HepG2 (cell line): Measurements from ENCODE around the gene NUDT13. TPM values are rescaled to one million over a fixed set of nuclear protein-coding genes. Genes with fewer than 3 reads are reported as not detected.

ENCODE experiments used
- BCL6 ChIP-seq: IDR thresholded peaks from 2 replicates; pipeline ENCODE4 v1.6.1; 2016; ENCODE audit warnings: missing genetic modification reagents, missing compliant biosample characterization
- HINFP ChIP-seq: sonication (generic); formaldehyde crosslinking; IDR thresholded peaks from 2 replicates; pipeline ENCODE4 v1.4.0; 2020; ENCODE audit warnings: low read depth, mild to moderate bottlenecking, missing genetic modification reagents
- HMG20B ChIP-seq: conservative IDR thresholded peaks from 2 replicates; pipeline ENCODE4 v1.6.1; 2016; ENCODE audit warnings: missing genetic modification reagents, missing compliant biosample characterization
- HNRNPL ChIP-seq: fragments of 200-400 bp; formaldehyde crosslinking; IDR thresholded peaks from 2 replicates; pipeline ENCODE4 v1.6.1; 2017; ENCODE audit warnings: mild to moderate bottlenecking, low read depth, low read length
- HNRNPUL1 ChIP-seq: fragments of 200-400 bp; formaldehyde crosslinking; IDR thresholded peaks from 2 replicates; pipeline ENCODE4 v1.6.1; 2017; ENCODE audit warnings: low read depth, mild to moderate bottlenecking, low read length, moderate library complexity
- JARID2 ChIP-seq: sonication (generic); formaldehyde crosslinking; IDR thresholded peaks from 2 replicates; pipeline ENCODE4 v1.8.1; 2023; ENCODE audit warnings: missing genetic modification reagents, inconsistent platforms; ENCODE audit not compliant: insufficient replicate concordance
- NR2C2 ChIP-seq: sonication (generic); formaldehyde crosslinking; IDR thresholded peaks from 2 replicates; pipeline ENCODE4 v1.4.0; 2020; ENCODE audit warnings: missing genetic modification reagents, mild to moderate bottlenecking, moderate library complexity, borderline replicate concordance
- SALL1 ChIP-seq: sonication (generic); formaldehyde crosslinking; IDR thresholded peaks from 2 replicates; pipeline ENCODE4 v1.8.0; 2022; ENCODE audit warnings: mild to moderate bottlenecking, missing genetic modification reagents
- SIN3B ChIP-seq: fragments of 150-350 bp; IDR thresholded peaks from 2 replicates; pipeline ENCODE4 v1.6.1; 2014; ENCODE audit warnings: low read length
- SMAD9 ChIP-seq: sonication (generic); formaldehyde crosslinking; IDR thresholded peaks from 2 replicates; pipeline ENCODE4 v1.5.1; 2020; ENCODE audit warnings: mild to moderate bottlenecking, missing genetic modification reagents
- XRCC5 ChIP-seq: fragments of 200-400 bp; formaldehyde crosslinking; optimal IDR thresholded peaks from 2 replicates; pipeline ENCODE3; 2017; ENCODE audit warnings: mild to moderate bottlenecking, low read length
- ZNF18 ChIP-seq: sonication (generic); formaldehyde crosslinking; IDR thresholded peaks from 2 replicates; pipeline ENCODE4 v1.8.0; 2022; ENCODE audit warnings: mild to moderate bottlenecking, missing genetic modification reagents; ENCODE audit not compliant: insufficient replicate concordance
- ZNF234 ChIP-seq: sonication (generic); formaldehyde crosslinking; conservative IDR thresholded peaks from 2 replicates; pipeline ENCODE4 v1.5.1; 2020; ENCODE audit warnings: mild to moderate bottlenecking, missing genetic modification reagents
- ZNF3 ChIP-seq: IDR thresholded peaks from 2 replicates; pipeline ENCODE4 v1.7.0; 2017; ENCODE audit warnings: inconsistent platforms
- ZNF34 ChIP-seq: sonication (generic); formaldehyde crosslinking; IDR thresholded peaks from 2 replicates; pipeline ENCODE4 v1.4.0; 2020; ENCODE audit warnings: mild to moderate bottlenecking, missing genetic modification reagents, borderline replicate concordance
- ZNF564 ChIP-seq: sonication (generic); formaldehyde crosslinking; IDR thresholded peaks from 2 replicates; pipeline ENCODE4 v1.8.1; 2023; ENCODE audit warnings: mild to moderate bottlenecking, missing genetic modification reagents
- ZNF772 ChIP-seq: sonication (generic); formaldehyde crosslinking; IDR thresholded peaks from 2 replicates; pipeline ENCODE4 v1.5.0; 2020; ENCODE audit warnings: mild to moderate bottlenecking, missing genetic modification reagents
- polyA plus RNA-seq, 8 experiments: library from polyadenylated mRNA; depleted of rRNA in 3 of 8; stranded (reverse) in 7 of 8; unstranded in 1 of 8; fragments of >200 nt; fragmentation: Illumina TruSeq in 4 of 8; extraction: Trizol in 4 of 8; gene quantifications; 2 replicates each; pipeline versions ENCODE4 v1.2.1 to v1.2.3, GENCODE V29; 2011 to 2016; ENCODE audit warnings: low read depth in 4 of 8, missing spikeins in 1 of 8, mixed read lengths in 1 of 8; ENCODE audit not compliant: insufficient read depth in 1 of 8
- total RNA-seq, 5 experiments: library from RNA; depleted of rRNA; stranded (reverse); fragments of >200 nt; fragmentation: Illumina TruSeq; extraction: Trizol; gene quantifications; 2 replicates each; pipeline ENCODE4 v1.2.3, GENCODE V29; 2016; ENCODE audit warnings: low read depth in 1 of 5
- TF ChIP-seq, protein P1 (sequence below): fragments of 450-650 bp; IDR thresholded peaks from 2 replicates; pipeline ENCODE4 v1.6.1; 2017; ENCODE audit warnings: mild to moderate bottlenecking
- TF ChIP-seq, protein P2 (sequence below): sonication (generic); formaldehyde crosslinking; IDR thresholded peaks from 2 replicates; pipeline ENCODE4 v1.8.0; 2022; ENCODE audit warnings: missing genetic modification reagents, mild to moderate bottlenecking, borderline replicate concordance
- TF ChIP-seq, protein P3 (sequence below): sonication (generic); formaldehyde crosslinking; IDR thresholded peaks from 2 replicates; pipeline ENCODE4 v1.4.0; 2020; ENCODE audit warnings: missing genetic modification reagents

NUDT13 gene
- total and polyA plus RNA-seq, 2 of the 13 experiments (the other 11 are each of a cell fraction or from before 2014, with no cell fraction given), result 4.2 to 6.5 TPM

DNA sequence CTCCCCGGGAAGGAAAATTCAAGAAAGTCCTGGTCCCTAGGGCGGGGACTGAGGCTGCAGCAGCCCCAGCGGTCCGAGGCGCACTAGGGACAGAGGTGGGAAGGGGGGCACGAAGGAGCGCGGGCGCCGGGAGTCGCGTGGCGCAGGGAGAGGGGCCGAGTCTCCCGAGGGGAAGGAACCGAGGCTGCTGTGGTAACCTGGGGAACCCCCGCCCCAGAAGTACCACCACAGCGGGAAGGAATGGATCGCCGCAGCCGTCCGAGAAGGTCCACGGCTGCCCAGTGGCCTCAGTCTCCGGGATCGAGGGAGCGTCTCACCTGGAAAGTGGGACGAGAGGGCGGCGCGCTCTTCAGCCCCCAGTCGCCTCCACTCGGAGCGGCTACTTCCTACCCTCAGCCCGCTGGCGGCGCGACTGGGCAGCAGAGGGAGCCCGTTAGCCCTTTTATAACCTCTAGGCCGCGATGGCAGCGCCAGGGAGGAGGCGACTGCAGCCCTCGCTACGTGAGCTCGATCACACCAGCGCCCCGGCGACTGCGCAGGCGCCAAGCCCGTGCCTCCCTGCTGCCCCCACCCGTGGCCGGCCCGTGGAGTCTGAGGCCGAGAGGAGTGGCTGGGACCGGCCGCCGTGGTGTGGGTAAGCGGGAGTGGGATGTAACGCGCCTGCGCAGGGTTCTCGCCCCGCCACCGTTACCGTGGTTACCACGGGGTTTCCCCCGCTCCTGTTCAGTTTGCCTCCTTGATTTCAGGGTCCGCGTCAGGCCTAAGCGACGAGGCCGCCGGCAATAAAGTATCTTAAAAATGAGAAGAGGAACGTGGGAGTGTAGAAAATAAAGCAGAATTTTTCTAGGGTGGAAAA is 13.6 kb upstream of the NUDT13 start, which contains the start of gene P4HA1 (continued):
- TF ChIP-seq JARID2 (CRISPR knock-in tag) (no peak), ZNF234 (CRISPR knock-in tag) (no peak), ZNF34 (CRISPR knock-in tag) (peak; percentile 74; the same call in 1 of the 2 replicates), HNRNPUL1 (no peak), HNRNPL (peak; percentile 70; the same call in 1 of the 2 replicates), HINFP (CRISPR knock-in tag) (peak; percentile 82), ZNF3 (0 out of 2 replicates have a peak, but pooled peaks have one; percentile 20), ZNF18 (CRISPR knock-in tag) (peak; percentile 87), ZNF772 (CRISPR knock-in tag) (peak; percentile 88), BCL6 (CRISPR knock-in tag) (peak; percentile 30; the same call in 1 of the 2 replicates), XRCC5 (peak; percentile 11), SIN3B (no peak), ZNF564 (peak; percentile 91), HMG20B (CRISPR knock-in tag) (0 out of 2 replicates have a peak, but pooled peaks have one; percentile 52), SMAD9 (CRISPR knock-in tag) (no peak), NR2C2 (peak; percentile 57; the same call in 1 of the 2 replicates), SALL1 (peak; percentile 97)
- TF ChIP-seq, protein P1, sequence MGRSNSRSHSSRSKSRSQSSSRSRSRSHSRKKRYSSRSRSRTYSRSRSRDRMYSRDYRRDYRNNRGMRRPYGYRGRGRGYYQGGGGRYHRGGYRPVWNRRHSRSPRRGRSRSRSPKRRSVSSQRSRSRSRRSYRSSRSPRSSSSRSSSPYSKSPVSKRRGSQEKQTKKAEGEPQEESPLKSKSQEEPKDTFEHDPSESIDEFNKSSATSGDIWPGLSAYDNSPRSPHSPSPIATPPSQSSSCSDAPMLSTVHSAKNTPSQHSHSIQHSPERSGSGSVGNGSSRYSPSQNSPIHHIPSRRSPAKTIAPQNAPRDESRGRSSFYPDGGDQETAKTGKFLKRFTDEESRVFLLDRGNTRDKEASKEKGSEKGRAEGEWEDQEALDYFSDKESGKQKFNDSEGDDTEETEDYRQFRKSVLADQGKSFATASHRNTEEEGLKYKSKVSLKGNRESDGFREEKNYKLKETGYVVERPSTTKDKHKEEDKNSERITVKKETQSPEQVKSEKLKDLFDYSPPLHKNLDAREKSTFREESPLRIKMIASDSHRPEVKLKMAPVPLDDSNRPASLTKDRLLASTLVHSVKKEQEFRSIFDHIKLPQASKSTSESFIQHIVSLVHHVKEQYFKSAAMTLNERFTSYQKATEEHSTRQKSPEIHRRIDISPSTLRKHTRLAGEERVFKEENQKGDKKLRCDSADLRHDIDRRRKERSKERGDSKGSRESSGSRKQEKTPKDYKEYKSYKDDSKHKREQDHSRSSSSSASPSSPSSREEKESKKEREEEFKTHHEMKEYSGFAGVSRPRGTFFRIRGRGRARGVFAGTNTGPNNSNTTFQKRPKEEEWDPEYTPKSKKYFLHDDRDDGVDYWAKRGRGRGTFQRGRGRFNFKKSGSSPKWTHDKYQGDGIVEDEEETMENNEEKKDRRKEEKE, result no peak
- TF ChIP-seq, protein P2, sequence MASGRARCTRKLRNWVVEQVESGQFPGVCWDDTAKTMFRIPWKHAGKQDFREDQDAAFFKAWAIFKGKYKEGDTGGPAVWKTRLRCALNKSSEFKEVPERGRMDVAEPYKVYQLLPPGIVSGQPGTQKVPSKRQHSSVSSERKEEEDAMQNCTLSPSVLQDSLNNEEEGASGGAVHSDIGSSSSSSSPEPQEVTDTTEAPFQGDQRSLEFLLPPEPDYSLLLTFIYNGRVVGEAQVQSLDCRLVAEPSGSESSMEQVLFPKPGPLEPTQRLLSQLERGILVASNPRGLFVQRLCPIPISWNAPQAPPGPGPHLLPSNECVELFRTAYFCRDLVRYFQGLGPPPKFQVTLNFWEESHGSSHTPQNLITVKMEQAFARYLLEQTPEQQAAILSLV (CRISPR knock-in tag), result peak; percentile 93; the same call in 1 of the 2 replicates
- TF ChIP-seq, protein P3, sequence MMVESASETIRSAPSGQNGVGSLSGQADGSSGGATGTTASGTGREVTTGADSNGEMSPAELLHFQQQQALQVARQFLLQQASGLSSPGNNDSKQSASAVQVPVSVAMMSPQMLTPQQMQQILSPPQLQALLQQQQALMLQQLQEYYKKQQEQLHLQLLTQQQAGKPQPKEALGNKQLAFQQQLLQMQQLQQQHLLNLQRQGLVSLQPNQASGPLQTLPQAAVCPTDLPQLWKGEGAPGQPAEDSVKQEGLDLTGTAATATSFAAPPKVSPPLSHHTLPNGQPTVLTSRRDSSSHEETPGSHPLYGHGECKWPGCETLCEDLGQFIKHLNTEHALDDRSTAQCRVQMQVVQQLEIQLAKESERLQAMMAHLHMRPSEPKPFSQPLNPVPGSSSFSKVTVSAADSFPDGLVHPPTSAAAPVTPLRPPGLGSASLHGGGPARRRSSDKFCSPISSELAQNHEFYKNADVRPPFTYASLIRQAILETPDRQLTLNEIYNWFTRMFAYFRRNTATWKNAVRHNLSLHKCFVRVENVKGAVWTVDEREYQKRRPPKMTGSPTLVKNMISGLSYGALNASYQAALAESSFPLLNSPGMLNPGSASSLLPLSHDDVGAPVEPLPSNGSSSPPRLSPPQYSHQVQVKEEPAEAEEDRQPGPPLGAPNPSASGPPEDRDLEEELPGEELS, result peak; percentile 77
